NCI-H128 (cell line): ENCODE data around the gene ANAPC15.
"Not testable (repeated sequence)": the region's sequence is repeated elsewhere in the genome, so short reads cannot be mapped to it uniquely, and the experiment has no call there.

Experiments
- DNase-seq: peaks from one replicate; lab custom pipeline; 2025; ENCODE audit not compliant: unreplicated experiment; lab: John Stamatoyannopoulos, UW

Gene ANAPC15

GRCh38 chr11:72112143-72112977, at the start of gene ANAPC15:
ANAPC15 (minus strand) TSS chr11:72112695; CDS start chr11:72111276, 1,419 bp downstream.
- peak; percentile 99 for DNase-seq

DNA sequence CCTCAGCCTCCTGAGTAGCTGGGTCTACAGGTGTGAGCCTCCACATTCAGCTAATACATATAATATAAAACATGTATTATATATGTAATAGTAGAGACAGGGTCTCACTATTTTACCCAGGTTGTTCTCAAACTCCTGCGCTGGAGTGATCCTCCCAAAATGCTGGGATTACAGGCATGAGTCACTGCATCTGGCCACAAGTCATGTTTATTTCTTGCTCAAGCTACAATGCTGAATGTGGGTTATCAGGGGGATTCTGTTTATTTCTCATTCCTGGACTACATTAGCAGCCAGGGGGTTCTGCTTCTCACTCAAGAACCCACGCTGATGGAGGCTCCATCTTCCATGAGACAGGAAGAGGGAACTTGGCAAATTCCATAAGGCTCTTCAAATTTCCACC, 47.8 kb upstream of the ANAPC15 start:
- no peak for DNase-seq

GRCh38 chr11:72157131-72157530, 44.6 kb upstream of the ANAPC15 start:
- no peak for DNase-seq

GRCh38 chr11:72155751-72156150, 43.3 kb upstream of the ANAPC15 start:
- no peak for DNase-seq

- no peak for DNase-seq
Measured at GRCh38 chr11:72154816-72155215, 42.3 kb upstream of the ANAPC15 start.

GRCh38 chr11:72153874-72154273, 41.4 kb upstream of the ANAPC15 start:
- DNase-seq = not testable (repeated sequence)

DNA sequence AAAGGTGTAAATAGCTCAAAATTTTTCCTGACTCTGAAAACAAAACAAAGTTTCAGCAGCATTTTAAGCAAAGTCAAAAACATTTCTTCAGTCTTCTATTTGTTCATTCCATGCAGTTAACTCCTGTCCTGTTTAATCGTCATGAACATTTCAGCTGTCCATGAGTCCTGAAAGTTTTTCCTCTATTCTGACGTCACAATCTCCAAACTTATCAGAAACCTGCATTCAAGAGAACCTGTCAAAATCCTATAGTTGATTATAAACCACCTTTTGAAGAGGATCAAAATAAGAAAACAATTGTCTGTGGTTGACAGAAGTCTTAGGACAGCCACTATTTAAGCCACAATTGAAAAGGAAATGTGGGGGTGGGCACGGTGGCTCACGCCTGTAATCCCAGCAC, 38.4 kb upstream of the ANAPC15 start:
- no peak for DNase-seq

DNA sequence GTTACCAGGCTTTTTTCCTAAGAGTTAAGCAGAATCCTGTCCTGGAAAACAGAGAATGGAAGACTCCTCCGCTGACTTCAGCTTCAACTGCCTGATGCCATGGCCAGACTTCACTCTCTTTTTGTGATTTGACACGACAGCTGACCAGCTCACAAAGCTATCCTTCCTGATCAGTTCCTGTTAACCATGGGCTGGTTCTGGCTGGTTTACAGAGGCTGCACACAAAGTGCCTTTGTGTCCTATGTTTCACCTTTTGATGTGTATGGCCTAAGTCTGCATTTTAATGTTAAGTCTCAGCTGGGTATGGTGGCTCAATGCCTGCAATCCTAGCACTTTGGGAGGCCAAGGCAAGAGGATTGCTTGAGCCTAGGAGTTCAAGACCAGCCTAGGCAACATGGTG, 34.1 kb upstream of the ANAPC15 start:
- no peak for DNase-seq

DNA sequence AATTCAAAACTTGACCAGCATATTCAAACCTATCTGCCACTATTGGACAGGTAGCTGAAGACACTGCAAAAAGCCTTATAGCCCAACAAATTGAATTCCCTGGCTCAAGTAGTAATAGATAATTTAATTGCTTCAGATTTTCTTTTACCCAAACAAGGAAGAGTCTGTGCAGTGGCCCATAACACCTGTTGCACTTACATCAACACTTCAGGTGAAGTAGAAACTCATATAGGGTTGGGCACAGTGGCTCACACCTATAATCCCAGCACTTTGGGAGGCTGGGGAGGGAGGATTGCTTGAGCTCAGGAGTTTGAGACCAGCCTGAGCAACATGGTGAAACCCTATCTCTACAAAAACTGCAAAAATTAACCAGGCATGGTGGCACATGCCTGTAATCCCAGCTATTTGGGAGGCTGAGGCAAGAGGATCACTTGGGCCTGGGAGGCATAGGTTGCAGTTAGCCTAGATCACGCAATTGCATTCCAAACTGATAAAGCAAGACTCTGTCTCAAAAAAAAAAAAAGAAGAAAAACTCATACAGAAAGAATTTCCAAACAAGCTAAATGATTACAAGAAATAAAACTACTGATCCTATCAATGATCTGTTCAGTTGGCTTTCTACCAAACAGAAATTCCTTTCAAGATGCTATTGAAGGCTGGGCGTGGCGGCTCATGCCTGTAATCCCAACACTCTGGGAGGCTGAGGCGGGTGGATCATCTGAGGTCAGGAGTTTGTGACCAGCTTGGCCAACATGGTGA, 32.5 kb upstream of the ANAPC15 start:
- no peak for DNase-seq

- not testable (repeated sequence) for DNase-seq
Measured at GRCh38 chr11:72142543-72142942, 30.0 kb upstream of the ANAPC15 start.

GRCh38 chr11:72142086-72142485, 29.6 kb upstream of the ANAPC15 start:
- DNase-seq = not testable (repeated sequence)

GRCh38 chr11:72141066-72141465, 28.6 kb upstream of the ANAPC15 start:
- DNase-seq = no peak

- no peak for DNase-seq
Measured at GRCh38 chr11:72140661-72141060, 28.2 kb upstream of the ANAPC15 start.

DNA sequence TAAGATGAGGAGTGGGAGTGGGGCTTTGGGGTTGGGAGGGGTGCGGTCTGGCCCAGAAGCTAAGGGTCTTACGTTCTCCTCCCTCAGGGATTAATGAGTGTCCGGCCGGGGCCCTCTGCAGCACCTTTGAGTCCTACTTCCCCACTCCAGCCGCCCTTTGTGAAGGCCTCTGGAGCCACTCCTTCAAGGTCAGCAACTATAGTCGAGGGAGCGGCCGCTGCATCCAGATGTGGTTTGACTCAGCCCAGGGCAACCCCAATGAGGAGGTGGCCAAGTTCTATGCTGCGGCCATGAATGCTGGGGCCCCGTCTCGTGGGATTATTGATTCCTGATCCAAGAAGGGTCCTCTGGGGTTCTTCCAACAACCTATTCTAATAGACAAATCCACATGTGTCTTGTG, 27.0 kb upstream of the ANAPC15 start:
- no peak for DNase-seq

- no peak for DNase-seq
Measured at GRCh38 chr11:72138821-72139390, 26.4 kb upstream of the ANAPC15 start.

DNA sequence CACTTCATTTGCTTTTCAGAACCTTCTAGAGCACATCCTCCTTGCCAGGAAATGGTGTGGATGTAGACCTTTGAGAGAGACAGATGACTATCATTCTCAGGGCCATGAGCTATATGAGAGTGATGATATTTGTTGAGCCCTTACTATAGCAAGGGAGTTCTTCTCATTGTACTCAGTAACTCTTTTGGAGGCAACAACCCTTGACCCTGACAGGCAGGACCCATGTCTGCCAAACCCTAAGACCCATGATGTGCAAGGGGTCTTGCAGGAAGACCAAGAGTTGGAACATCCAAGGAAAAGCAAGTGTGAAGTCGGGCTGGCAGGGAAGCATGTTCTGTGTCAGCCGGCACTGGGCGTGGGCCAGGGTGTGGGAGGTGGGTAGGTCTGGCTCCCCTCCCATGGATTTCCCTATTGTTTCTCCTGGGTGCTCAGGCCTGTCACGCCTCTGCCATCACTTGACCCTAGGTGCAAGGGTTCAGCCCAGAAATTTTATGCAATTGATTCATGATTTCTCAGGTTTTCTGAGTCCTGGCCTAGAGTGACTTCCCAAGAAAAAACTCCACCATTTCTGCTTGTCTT, 24.3 kb upstream of the ANAPC15 start:
- no peak for DNase-seq

DNA sequence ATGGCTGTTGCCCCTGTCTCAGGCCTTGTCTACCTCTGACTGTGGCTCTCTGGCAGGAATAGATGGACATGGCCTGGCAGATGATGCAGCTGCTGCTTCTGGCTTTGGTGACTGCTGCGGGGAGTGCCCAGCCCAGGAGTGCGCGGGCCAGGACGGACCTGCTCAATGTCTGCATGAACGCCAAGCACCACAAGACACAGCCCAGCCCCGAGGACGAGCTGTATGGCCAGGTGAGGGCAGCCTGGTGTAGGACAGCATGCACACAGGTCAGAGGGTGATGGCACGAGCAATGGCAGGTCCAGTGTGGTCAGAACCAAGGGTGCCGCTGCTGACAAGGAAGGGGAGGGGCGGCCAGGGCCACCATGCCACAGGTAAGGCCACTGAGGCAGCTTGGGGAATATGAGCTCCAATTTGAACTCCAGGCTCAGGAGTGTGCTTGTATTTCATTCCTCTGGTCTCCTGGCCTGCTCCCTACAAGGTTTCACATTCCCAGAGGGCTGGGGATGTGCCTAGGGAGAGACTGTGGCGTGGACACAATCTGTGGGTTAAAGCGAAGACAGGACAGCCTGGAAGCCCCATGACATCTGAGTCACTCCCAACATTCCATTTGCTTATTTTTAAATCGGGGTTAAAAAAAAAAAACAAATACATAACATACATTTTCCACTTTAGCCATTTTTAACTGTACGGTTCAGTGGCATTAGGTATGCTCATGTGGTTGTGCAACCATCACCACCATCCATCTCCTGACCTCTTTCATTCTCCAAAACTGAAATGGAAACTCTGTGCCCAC, 23.6 kb upstream of the ANAPC15 start:
- DNase-seq = no peak

- not testable (repeated sequence) for DNase-seq
Measured at GRCh38 chr11:72135473-72135872, 23.0 kb upstream of the ANAPC15 start, which contains the start of gene FOLR3. FOLR3 (plus strand) TSS chr11:72135725; CDS start chr11:72135953, 228 bp downstream.

DNA sequence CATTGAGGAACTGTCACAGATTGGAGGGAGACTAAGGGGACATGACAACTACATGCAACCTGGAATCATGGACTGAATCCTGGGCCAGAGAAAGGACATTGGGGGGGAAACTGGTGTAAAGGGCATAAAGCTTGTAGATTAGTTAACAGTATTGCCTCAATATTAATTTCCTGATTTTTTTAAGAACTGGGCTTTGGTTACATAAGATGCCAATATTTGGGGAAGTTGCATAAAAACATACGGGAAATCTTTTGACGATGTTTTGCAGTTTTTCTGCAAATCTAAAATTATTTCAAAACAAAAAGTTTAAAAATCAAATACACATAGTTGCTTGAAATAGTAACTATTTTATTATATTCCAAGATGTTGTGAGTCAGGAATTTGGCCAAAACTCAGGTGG, 20.2 kb upstream of the ANAPC15 start:
- DNase-seq = no peak

GRCh38 chr11:72129381-72129780, 16.9 kb upstream of the ANAPC15 start:
- DNase-seq = no peak

- no peak for DNase-seq
Measured at GRCh38 chr11:72127923-72128322, 15.4 kb upstream of the ANAPC15 start.
